ENCODE measurements around the gene NHEJ1. TPM values are rescaled to one million over a fixed set of nuclear protein-coding genes. Genes with fewer than 3 reads are reported as not detected.

Gene NHEJ1, protein sequence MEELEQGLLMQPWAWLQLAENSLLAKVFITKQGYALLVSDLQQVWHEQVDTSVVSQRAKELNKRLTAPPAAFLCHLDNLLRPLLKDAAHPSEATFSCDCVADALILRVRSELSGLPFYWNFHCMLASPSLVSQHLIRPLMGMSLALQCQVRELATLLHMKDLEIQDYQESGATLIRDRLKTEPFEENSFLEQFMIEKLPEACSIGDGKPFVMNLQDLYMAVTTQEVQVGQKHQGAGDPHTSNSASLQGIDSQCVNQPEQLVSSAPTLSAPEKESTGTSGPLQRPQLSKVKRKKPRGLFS
- total RNA-seq, result 20.0 and 24.2 TPM in 2 replicates

DNA sequence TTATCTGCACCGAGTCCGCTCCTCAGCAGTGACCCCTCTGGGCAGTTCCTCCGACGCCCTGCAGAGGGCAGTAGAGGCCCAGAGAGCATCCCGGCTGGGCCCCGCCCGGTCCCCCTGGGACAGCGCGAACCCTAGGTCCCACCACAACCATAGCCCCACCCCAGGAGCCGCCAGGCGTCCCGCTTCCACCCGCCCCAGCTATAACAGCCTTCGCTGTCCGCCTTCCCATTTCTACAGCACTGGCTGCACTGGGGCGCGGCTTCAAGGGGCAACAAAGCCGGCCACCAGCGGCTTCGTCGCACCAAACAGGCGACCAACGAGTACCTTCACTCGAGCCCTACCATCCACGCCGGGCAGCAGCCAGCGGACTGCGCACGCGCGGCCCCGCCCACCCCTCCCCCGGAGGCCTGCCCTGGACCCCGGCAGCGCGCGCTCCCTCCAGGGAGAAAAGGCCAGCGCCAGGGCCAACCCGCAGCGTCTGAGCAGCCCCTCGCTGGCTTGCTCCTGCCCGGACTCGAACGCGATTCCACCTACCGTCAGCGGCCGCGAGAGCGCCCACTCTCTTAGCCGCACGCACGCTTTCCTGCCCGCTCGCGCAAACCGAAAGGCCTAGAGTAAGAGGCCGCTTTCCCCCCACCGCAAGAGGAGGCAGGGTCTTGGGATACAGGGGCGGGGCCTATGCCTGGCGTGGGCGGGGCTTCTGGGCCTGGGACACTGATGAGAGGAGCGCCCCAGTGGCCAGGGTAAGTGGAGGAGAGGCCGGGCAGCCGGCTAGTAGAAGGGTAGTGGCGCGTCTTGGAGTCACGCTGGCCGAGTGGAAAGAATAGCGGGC lies at the start of gene NHEJ1:
NHEJ1 (minus strand) TSS at position 630 of the 832 bp plus-strand sequence. CDS start 2,453 bp downstream, outside the sequence.

DNA sequence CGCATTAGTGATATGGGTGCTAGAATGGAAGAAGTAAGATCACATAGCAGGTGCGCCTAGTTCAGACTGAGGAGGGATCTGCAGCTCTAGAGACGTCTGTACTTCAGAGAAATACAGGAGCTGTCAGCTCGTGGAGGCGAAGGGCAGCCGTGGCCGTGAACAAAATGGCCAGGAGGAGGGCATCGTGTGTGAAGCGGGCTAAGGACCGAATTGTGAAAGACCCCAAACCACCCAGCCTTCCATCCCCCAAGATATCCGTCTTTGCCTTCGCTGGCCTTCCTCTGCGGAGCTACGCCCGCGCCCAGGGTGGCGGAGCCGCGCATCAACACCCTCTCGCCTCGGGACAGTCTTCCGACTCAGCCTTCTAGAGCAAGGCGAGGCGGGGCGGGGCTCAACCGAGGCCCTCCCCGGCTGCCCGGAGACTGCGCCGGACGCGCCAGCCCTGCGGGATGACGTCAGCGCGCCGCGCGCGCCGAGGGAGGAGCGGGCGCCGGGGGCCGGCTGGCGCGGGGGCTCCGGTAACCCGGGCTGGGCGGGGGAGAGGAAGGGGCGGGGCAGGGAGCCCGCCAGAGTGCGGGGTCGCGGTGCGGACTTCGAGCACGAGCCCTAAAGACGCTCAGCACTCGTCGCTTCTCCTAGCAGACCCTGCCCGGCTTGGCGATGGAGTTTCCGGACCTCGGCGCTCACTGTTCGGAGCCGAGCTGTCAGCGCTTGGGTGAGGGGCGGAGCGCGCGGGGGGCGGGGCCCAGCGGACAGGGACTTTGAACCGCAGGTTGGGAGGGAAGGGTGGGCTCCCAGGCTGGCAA lies 45.9 kb upstream of the NHEJ1 start, which contains the start of gene ZFAND2B:
ZFAND2B (plus strand) TSS at position 455 of the 806 bp plus-strand sequence; CDS start at position 661, 206 bp downstream.

DNA sequence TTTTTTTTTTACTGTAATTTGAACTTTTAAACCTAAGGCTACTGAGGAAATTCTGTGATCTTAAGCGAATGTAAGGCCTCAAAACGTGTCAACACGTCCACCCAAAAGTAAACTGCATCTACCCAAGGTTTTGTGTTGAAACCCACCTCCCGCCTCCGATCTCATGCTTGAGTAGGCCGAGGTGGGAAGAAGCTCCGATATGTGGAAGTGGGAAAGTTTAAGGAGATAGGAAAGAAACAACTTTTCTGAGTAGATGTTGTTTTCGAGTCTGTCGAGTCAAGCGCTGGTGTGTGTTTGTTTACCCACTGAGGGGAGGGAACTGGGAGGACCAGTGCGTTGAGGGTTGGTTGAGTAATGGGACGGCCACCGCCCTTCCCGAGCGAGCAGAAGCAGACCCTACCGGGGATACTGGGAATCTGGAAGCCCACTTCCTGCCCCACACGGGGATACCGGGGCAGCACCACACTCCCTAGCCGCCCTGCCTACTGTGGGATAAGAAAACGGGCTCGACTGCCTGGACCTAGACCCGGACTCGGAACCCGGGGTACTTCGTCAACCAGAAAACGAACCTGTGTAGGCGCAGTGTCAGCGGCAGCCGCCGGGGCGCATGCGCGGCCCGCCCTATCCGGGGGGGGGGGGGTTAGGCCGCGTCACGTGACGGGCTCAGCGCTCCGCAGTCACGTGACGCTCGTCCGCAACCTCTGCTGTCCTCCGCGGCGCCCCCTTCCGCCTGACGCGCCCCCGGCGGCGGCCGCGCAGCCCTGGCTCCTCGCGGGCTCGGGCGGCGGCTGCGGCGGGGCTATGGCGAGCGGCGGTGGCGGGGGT lies 17.1 kb upstream of the NHEJ1 start, which contains the start of gene RETREG2:
RETREG2 (plus strand) TSS at position 724 of the 825 bp plus-strand sequence; CDS start at position 802, 78 bp downstream.

DNA sequence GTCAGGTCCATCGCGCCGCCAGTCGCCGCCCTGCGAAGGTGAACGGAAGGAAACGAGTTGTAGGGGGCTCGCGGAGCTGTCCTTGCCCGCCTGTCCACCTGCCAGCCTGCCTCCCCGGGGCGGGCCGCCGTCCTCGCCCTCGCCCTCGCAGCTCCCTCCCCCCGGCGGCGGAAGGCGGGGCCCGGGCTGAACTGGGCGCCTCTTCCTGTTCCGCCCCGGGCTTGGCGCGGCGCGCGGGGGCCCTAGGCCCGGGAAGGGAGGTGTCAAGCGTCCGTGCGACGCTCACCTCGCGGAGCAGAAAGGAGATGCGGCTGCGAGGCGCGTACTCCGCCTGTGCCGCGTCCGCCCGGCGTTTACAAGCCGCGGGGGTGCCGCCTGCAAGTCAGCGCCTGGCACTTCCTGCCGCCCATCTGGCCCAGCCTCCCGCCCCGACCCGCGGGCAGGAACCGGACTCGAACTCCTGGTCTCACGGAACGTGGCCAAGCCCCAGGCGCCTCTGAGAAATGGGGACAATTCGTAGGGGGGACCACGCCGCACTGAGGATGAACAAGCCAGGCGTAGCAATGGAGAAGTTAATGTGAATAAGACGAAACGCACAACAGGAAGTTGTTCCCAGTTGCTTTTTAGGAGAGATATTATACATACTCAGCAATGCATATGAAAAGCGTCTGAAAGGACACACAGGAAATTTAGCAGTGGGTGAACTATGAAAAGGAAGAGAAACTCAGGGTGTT lies 16.4 kb upstream of the NHEJ1 start, which contains the start of gene CNPPD1:
CNPPD1 (minus strand) TSS at position 108 of the 734 bp plus-strand sequence; CDS start at position 11, 97 bp downstream.

DNA sequence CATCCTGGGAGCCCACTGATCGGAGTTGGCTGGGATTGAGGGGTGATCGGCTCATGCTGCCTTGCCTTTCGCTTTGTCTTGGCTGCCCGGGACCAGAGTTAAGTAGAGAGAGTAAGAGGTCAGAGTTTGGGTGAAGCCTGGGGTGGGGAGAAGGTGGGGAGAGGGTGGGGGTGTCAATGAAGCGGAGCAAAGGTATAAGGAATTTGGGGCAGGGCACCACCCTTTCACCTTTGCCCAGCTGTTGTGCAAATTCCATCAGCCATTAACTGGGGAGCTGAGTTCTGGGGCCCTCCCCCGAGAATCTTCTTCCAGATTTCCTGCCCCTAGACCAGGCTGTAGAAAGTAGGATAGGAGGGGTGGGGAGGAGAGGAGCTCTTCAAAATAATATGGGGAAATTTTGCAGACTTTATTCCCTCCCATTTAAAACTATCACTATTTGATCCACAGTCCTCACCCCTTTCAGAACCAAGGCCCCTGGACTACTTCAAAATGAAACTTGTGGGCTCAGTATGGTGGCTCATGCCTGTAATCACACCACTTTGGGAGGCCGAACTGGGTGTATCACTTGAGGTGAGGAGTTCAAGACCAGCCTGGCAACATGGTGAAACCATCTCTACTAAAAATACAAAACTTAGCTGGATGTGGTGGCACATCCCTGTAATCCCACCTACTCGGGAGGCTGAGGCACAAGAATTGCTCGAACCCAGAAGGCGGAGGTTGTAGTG lies 9.5 kb upstream of the NHEJ1 start, which contains the start of gene SLC23A3:
SLC23A3 (minus strand) TSS at position 100 of the 725 bp plus-strand sequence; CDS start at position 55, 45 bp downstream.

DNA sequence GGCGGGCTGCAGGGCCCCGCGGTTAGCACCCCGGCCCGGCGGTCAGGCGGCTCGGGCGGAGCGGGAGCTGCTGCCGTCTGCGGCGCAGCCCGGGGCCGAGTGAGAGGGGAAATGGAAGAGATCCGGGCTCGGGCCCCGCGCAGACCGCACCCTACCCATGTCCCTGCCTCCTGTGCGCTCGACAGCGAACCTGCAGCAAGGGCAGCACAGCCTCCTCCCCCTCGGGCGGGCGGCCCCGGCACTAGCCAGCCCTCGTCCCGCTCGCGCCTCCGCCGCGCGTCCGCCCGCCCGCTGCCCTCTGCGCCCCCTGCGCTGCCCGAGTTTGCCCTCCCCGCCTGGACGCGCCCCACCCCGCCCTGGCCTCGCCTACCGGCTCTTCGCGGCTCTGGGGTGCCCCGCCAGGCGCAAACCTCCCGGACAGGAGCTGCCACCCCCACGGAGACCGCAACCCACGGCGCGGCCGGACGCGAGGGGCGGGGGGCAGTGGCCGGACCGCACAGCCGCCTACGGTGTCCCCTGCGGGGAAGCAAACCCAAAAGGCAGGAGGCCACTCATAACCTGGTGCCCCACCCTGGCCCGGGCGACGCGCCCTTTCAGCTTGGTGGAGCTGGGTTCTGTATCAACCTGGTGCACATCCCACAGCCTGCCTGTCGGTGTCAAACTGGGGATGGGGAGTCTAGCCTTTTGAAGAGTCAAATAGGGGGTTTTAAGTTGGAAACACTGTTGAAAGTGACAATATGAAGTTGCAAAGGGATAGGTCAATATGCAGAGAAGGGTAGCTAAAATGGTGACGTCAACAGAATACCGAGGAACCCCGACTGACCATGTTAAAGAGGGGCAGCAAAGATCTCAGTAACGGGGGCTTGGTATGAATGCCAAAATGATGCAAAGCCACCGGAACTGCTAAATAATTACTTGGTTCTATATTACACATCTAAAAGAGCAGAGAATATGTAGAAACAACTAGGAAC lies 99.5 kb downstream of the NHEJ1 start, which contains the start of gene IHH:
IHH (minus strand) TSS at position 101 of the 971 bp plus-strand sequence. CDS start 454 bp downstream, outside the sequence.

DNA sequence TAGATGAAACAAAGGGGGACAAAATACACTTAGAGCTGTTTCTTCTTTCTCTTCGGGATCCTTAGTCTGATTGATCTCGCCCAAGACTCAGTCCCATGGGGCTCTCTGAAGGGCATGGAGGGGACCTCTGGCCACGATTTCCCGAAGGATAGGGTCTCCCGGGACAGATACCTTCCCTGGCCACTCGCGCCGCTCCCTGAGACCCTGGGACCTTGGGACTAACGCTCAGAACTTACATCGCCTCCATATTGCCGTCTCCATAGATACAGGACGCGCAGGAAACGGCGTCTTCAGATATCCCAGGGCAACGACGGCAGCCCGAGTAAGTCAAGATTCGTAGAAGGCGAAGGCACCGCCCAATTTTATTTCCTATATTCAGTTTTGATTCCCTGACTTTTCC lies 119.4 kb downstream of the NHEJ1 start, which contains the start of gene CFAP65:
CFAP65 (minus strand) TSS at position 265 of the 400 bp plus-strand sequence. CDS start 2,468 bp downstream, outside the sequence.

Other genes with a start within 250 kb of the NHEJ1 start
- not detected in 2 replicates for gene CDK5R2, start 201.1 kb downstream of the NHEJ1 start, total RNA-seq
- gene FEV, start 175.6 kb downstream of the NHEJ1 start, total RNA-seq, result not detected in 2 replicates
- gene CRYBA2, start 167.4 kb downstream of the NHEJ1 start, total RNA-seq, result not detected in 2 replicates
- not detected in 2 replicates for gene CFAP65, start 119.3 kb downstream of the NHEJ1 start, total RNA-seq
- 0.12 TPM in 1 of 2 replicates, not detected in the other for gene IHH, start 99.9 kb downstream of the NHEJ1 start, total RNA-seq
- gene SLC23A3, start 9.2 kb upstream of the NHEJ1 start, total RNA-seq, result 0.09 and 0.12 TPM in 2 replicates
- 20.2 and 24.2 TPM in 2 replicates for gene CNPPD1, start 16.1 kb upstream of the NHEJ1 start, total RNA-seq
- gene RETREG2, start 17.5 kb upstream of the NHEJ1 start, total RNA-seq, result 40.9 and 47.1 TPM in 2 replicates
- gene ZFAND2B, start 46.0 kb upstream of the NHEJ1 start, total RNA-seq, result 26.0 and 28.9 TPM in 2 replicates
- gene ABCB6, start 58.1 kb upstream of the NHEJ1 start, total RNA-seq, result 22.0 and 33.0 TPM in 2 replicates
- gene ATG9A, start 68.8 kb upstream of the NHEJ1 start, total RNA-seq, result 50.3 and 60.6 TPM in 2 replicates
- 32.1 and 33.6 TPM in 2 replicates for gene ANKZF1, start 69.0 kb upstream of the NHEJ1 start, total RNA-seq
- gene GLB1L, start 84.6 kb upstream of the NHEJ1 start, total RNA-seq, result 13.0 and 24.3 TPM in 2 replicates
- 12.2 and 13.4 TPM in 2 replicates for gene STK16, start 84.7 kb upstream of the NHEJ1 start, total RNA-seq
- gene TUBA4B, start 92.4 kb upstream of the NHEJ1 start, total RNA-seq, result not detected in 2 replicates
- gene TUBA4A, start 93.1 kb upstream of the NHEJ1 start, total RNA-seq, result 2.0 and 6.0 TPM in 2 replicates
- 31.4 and 35.7 TPM in 2 replicates for gene DNAJB2, start 118.6 kb upstream of the NHEJ1 start, total RNA-seq
- 4.6 and 6.0 TPM in 2 replicates for gene PTPRN, start 148.6 kb upstream of the NHEJ1 start, total RNA-seq
- not detected in 2 replicates for gene RESP18, start 171.9 kb upstream of the NHEJ1 start, total RNA-seq
- gene DNPEP, start 227.1 kb upstream of the NHEJ1 start, total RNA-seq, result 58.1 and 63.8 TPM in 2 replicates